Vagina (tissue), 2 donors: ENCODE data around the gene GADD45GIP1. TPM values are rescaled to one million over a fixed set of nuclear protein-coding genes. Genes with fewer than 3 reads are reported as not detected.

ENCODE experiments used
- DNase-seq, 2 donors: peaks; one replicate each; pipeline ENCODE4 v3.0.0-alpha.2; 2017; ENCODE audit errors: extremely low spot score in 2 of 2
- H3K27ac ChIP-seq: fragments of 200-600 bp; sonication (generic); one replicate; pipeline ENCODE4 v1.5.1; 2019
- H3K27me3 ChIP-seq: fragments of 200-600 bp; sonication (generic); one replicate; pipeline ENCODE4 v1.5.1; 2019
- H3K36me3 ChIP-seq, 2 donors: fragments of 200-600 bp; sonication (generic); one replicate each; pipeline ENCODE4 v1.5.1; 2017 to 2019
- H3K4me1 ChIP-seq: fragments of 200-600 bp; sonication (generic); one replicate; pipeline ENCODE4 v1.5.1; 2019
- H3K4me3 ChIP-seq, 2 donors: fragments of 200-600 bp; sonication (generic); 1 replicate in 1 of 2; 2 replicates in 1 of 2; pipeline ENCODE4 v1.5.1; 2016 to 2019
- H3K9me3 ChIP-seq: fragments of 200-600 bp; sonication (generic); one replicate; pipeline ENCODE4 v1.5.1; 2019
- CTCF ChIP-seq, 3 experiments: fragments of 450-650 bp in 2 of 3; fragments of 200-600 bp in 1 of 3; sonication (generic) in 1 of 3; IDR thresholded peaks; one replicate each; pipeline ENCODE4 v1.5.1; 2017 to 2019; ENCODE audit warnings: antibody characterized with exemption in 3 of 3, mild to moderate bottlenecking in 2 of 3, moderate library complexity in 2 of 3
- POLR2A ChIP-seq, 2 donors: fragments of 450-650 bp; IDR thresholded peaks; one replicate each; pipeline ENCODE4 v1.6.1; 2017; ENCODE audit warnings: antibody characterized with exemption in 2 of 2, mild to moderate bottlenecking in 2 of 2, moderate library complexity in 2 of 2
- POLR2AphosphoS5 ChIP-seq, 2 donors: sonication (generic); formaldehyde crosslinking; IDR thresholded peaks; one replicate each; pipeline ENCODE4 v1.9.0; 2017; ENCODE audit warnings: antibody characterized with exemption in 2 of 2, mild to moderate bottlenecking in 2 of 2, low read depth in 1 of 2; ENCODE audit not compliant: insufficient read depth in 1 of 2
- intact Hi-C: fragments of 100-400 bp; cut with DNase I; formaldehyde crosslinking; loops from one replicate; pipeline ENCODE4 v1.15.1; 2023
- total RNA-seq: library from RNA; depleted of rRNA; stranded (reverse); fragments of >200 nt; gene quantifications from one replicate; pipeline ENCODE4 v1.2.3, GENCODE V29; 2016

GADD45GIP1 gene
- total RNA-seq, 1 donor from 2014 or later, result 80.3 TPM

GRCh38 chr19:12997179-12997966 is 40.4 kb upstream of the GADD45GIP1 start:
- no peaks in the 10 kb centered on the region for H3K9me3 ChIP-seq
- TF ChIP-seq POLR2AphosphoS5 (IDR thresholded peaks at IDR 0.05; ENCODE audit: insufficient read depth in 1 of 2, low read depth in 1 of 2), result no peak
- TF ChIP-seq POLR2A (IDR thresholded peaks at IDR 0.05), result no peak
- no peak for TF ChIP-seq CTCF (IDR thresholded peaks at IDR 0.05)
- intact Hi-C loops, result loop anchor here (5.0 kb wide), 2 partner anchors 60 to 85 kb away; no protein-coding TSS in a partner anchor
- H3K36me3 ChIP-seq, result peaks cover 0 to 6% of the 10 kb centered on the region in 2 donors
- no peaks in the 10 kb centered on the region for H3K27me3 ChIP-seq
- H3K4me1 ChIP-seq, result peaks cover 53% of the 10 kb centered on the region
- peak overlapping the region; percentile 99 for H3K27ac ChIP-seq
- H3K4me3 ChIP-seq, result peak overlapping the region; percentile 87 to 90
- DNase-seq, result no peak

- no peak for DNase-seq
- intact Hi-C loops, result loop anchor here (5.0 kb wide), 2 partner anchors 61 to 86 kb away; no protein-coding TSS in a partner anchor
- H3K4me3 ChIP-seq, result peak overlapping the region; percentile 87 to 90
- TF ChIP-seq POLR2A (IDR thresholded peaks at IDR 0.05) (no peak), POLR2AphosphoS5 (IDR thresholded peaks at IDR 0.05; ENCODE audit: insufficient read depth in 1 of 2, low read depth in 1 of 2) (peak in 1 of 2 donors; percentile 60)
- H3K36me3 ChIP-seq, result peaks cover 0 to 6% of the 10 kb centered on the region in 2 donors
- peak overlapping the region; percentile 99 for H3K27ac ChIP-seq
- no peaks in the 10 kb centered on the region for H3K27me3 ChIP-seq
- peaks cover 49% of the 10 kb centered on the region for H3K4me1 ChIP-seq
- H3K9me3 ChIP-seq, result no peaks in the 10 kb centered on the region
Measured at GRCh38 chr19:12996406-12997094, 39.5 kb upstream of the GADD45GIP1 start.

- no peaks in the 10 kb centered on the region for H3K9me3 ChIP-seq
- H3K36me3 ChIP-seq, result peaks cover 0 to 6% of the 10 kb centered on the region in 2 donors
- intact Hi-C loops, result loop anchor here (5.0 kb wide), 2 partner anchors 62 to 86 kb away; no protein-coding TSS in a partner anchor
- peaks cover 41% of the 10 kb centered on the region for H3K4me1 ChIP-seq
- no peak for TF ChIP-seq POLR2AphosphoS5 (IDR thresholded peaks at IDR 0.05; ENCODE audit: insufficient read depth in 1 of 2, low read depth in 1 of 2)
- TF ChIP-seq CTCF (IDR thresholded peaks at IDR 0.05), result no peak
- TF ChIP-seq POLR2A (IDR thresholded peaks at IDR 0.05), result no peak
- H3K27ac ChIP-seq, result peak overlapping the region; percentile 99
- H3K4me3 ChIP-seq, result peak overlapping the region; percentile 87 to 90
- DNase-seq, result no peak
- H3K27me3 ChIP-seq, result no peaks in the 10 kb centered on the region
Measured at GRCh38 chr19:12995596-12996405, 38.8 kb upstream of the GADD45GIP1 start.

GRCh38 chr19:12994701-12995595 is 37.9 kb upstream of the GADD45GIP1 start, which contains the start of gene NFIX:
Gene NFIX (plus strand): TSS chr19:12995475. CDS start chr19:12995838, 363 bp downstream.
- Histone ChIP-seq H3K4me1 (peaks cover 33% of the 10 kb centered on the region), H3K9me3 (no peaks in the 10 kb centered on the region), H3K27ac (peak within 1 kb of the TSS; percentile 99), H3K27me3 (no peaks in the 10 kb centered on the region), H3K36me3 (peaks cover 0 to 6% of the 10 kb centered on the region in 2 donors), H3K4me3 (peak within 1 kb of the TSS; percentile 87 to 90)
- TF ChIP-seq POLR2A (IDR thresholded peaks at IDR 0.05) (peak in 1 of 2 donors; percentile 29), CTCF (IDR thresholded peaks at IDR 0.05) (no peak), POLR2AphosphoS5 (IDR thresholded peaks at IDR 0.05; ENCODE audit: insufficient read depth in 1 of 2, low read depth in 1 of 2) (peak in 1 of 2 donors; percentile 33)
- no peak for DNase-seq
- intact Hi-C loops, result loop anchor here (5.0 kb wide), 2 partner anchors 62 to 87 kb away; no protein-coding TSS in a partner anchor
